HG03095 (cell line): ENCODE measurements around the gene SETD7.
A peak's percentile ranks its signal among the peaks of the same experiment; 100 is the strongest.

Experiments
- ATAC-seq: cut with Tn5 transposase; IDR thresholded peaks from one replicate; pipeline ENCODE4 v1.9.1; 2021; ENCODE audit warnings: moderate library complexity; ENCODE audit not compliant: unreplicated experiment

The SETD7 gene

DNA sequence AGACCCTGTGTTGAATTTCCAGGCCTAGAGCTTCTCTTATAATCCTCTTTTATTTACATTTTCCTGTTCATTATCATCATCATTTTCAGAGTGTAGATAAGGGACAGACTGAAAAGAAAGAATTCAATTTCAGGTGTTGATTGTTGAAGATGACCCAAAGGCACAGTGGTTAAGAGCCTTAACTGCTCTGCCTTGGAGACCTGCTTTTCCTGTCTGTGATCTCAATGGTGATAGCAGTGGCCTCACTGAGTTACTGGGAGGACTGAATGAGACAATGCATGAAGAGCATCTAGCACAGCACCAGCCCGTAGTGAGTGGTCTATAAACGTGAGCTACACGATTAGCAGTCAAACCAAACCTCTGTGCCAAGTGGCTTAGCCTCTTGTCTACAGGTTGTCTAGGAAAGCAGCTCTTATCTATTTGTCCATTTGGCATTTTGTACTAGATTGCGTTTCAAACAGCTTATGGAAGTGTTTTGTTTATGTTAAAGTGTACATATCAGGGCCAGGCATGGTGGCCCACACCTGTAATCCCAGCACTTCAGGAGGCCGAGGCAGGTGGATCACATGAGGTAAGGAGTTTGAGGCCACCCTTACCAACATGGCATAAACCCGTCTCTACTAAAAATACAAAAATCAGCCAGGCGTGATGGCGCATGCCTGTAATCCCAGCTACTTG, 41.5 kb downstream of the SETD7 start:
- ATAC-seq, result no peak

DNA sequence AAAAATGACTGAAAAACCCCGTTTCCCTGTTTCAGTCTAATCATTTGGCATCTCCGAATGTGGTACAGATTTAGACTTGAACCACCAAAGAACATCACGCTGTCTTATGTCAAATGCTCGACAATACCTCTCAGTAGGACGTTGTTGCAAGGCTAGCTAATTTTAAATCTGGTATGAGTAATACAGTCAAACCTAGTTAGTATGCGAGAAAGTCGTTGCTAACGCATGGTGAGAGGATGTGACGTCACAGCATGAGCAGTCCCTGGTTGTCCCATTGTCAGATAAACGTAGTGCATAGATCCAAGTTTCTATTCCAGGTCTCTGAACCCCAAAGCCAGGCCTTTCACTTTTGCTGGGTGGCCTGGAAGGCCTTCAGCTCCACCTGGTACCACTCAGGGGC, 44.7 kb downstream of the SETD7 start:
- ATAC-seq, result no peak

DNA sequence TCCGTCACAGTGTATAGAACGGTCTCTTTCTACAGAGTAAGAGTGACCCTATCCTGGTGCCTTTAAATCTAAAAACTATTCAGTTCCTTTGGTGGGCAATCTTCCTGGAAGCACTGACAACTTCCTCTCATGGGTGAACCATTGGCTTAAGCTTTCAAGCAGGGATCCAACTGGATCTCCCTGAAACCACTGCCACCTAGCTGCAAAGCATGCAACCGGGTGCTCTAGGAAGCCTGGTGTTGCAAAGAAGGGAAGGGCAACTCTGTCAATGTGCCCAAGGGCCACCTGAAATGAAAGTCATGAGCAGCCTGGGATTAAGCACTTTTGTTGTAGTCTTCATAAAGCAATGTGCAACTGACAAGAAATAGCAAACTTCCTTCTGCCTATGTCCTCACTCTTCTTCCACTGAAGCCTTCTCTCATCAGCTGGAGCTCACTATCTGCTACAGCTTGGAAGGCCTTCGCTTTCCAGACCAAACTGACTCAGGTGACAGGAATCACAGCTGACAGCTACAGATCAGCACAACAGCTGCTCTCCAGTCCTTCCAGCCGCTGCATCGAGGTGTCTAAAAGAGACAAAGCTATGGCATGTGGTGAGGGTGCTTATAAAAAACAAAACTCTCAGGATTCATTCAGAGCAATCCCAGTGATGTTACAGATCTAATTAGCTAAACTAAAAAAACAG, 46.1 kb downstream of the SETD7 start:
- no peak for ATAC-seq

DNA sequence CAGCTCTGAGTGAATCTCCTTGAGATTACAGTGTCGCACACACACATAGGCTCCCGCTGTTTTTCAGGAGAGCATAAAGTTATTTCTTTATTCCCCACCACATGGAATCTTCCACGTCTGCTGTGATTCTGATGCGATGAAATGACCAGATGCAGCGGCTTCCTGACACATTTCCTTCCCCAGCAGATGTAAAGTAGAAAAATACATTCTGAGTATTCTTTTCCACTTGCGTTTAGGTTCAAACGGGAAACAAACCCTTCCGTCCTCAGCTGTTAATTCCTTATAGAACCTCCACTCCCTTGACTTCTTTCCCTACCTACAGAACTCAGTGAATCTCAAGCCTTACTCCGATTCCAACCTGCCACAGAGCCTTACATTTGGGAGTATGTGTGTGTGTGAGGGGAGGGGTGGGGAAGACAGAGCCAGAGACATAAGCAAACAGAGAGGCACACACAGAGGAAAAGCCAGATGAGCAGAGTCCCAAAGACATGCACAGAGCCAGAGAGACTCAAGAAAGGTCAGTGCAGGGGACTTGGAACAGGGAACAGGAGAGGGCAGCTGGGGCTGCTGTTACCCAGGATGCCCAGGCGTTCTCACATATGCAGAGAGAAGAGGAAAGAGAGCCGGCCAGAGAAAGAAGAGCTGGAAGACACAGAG, 47.3 kb downstream of the SETD7 start:
- no peak for ATAC-seq

DNA sequence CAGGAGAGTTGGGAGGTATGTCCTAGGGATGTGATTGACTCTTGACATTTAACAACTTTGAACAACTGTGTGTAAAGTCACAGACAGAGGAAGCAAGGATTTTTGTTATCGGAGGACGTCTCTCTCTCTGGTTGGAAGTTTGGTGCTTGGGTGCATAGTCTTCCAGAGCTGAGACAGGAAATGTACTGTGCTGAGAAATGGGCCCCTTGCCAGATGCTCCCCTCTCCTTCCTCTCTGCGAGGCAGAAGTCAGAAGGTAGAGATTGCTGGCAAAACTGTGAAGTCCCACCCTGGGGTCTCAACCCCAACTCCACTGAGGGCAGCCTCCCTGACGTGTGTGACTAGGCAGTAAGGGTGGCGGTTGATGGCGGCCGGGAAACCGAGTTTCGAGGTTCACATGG, 49.2 kb downstream of the SETD7 start:
- no peak for ATAC-seq

DNA sequence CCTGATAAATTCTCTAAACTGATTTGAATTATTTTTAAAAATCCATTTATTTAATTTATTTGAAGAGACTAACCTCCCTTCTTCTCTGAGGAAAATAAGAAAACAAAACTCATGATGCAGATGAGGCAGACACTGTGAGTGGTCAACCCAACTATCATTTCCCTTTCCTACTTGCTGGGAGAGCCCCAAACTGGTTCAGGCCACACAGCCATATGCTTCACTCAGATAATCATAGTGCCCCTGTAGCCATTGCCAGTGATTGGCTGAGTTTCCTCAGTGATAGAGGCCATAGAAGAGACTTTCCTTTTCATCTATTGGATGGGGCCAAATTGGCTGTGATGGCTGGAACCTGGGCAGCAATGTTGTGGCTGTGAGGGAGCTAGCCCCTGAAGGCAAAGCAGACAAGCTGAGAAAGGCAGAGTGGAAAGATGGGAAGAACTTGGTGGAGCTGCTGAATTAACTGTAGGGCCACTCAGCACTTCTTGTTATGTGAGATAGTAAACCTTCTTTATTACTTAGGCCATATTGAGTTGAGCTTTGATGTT, 52.3 kb downstream of the SETD7 start:
- ATAC-seq, result no peak

DNA sequence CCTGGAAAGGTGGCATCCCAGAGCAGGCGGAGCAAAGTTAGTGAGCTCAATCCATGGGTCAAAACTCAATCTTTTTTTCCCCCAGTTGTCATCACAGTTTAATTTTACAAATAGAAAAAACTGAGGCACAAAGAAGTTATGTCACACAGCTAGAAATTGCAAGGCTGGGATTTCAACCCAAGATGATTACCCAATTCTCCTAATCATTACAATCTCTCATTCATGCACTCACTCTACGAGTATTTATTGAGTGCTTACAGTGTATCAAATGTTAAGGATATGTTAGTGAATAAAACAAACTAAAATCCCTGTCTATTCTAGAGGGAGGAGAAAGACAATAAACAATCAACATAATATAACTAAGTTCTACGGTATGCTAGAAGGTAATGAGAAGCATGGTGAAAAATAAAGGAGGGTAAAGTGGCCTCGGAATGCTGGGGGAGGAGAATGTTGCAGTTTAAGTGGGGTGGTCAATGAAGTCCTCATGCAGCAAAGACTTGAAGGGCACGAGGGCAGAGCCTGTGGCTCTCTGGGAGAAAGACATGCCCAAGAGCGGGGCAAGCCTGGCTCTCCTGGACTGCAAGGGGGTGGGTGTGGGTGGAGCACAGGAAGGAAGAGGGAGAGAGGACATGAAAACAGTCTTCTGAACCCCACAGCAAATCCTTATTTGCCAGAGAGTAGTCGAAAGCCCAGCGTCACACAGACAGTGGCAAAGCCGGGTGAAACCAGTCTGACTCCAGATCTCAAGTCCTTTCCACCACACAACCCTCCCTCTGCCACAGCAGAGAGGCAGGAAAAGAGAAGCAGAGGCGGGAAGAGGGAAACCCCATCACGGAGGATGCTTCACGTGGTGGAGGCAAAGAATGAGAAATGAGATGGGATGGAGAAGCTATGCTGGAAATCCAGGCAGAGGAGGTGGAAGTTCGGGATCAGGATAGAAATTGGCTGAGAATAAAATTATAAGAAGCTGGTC, 53.8 kb downstream of the SETD7 start:
- no peak for ATAC-seq

DNA sequence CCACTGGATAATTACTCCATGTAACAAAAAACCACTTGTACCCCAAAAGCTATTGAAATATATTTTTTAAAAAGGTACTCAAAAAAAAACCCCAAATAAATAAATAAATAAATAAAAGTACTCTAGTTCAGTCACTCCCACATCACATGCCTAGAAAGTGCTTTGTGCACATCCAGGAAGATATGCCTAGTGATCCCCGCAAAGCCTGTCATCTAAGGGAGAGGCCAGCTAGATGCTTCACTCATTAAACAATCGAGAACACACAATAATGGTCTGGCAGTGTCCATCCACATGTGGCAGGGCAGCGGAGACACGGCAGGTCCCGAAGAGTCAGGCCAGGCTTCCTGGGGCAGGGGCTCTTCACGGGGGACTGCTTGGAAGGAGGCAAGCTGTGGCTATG, 54.5 kb downstream of the SETD7 start:
- ATAC-seq, result no peak

DNA sequence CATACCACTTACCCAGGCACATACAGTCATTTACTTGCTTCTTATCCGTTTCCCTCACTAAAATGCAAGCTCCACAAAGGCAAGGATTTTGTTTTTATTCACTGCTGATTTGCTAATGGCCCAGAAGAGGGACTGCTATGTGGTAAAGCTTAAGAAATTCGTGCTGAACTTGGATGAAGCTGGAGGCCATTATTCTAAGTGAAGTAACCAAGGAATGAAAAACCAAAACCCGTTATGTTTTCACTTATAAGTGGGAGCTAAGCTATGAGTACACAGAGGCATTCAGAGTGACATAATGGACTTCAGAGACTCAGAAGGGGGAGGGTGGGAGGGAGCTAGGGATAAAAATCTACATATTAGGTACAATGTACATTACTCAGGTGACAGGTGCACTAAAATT, 54.9 kb downstream of the SETD7 start:
- no peak for ATAC-seq

DNA sequence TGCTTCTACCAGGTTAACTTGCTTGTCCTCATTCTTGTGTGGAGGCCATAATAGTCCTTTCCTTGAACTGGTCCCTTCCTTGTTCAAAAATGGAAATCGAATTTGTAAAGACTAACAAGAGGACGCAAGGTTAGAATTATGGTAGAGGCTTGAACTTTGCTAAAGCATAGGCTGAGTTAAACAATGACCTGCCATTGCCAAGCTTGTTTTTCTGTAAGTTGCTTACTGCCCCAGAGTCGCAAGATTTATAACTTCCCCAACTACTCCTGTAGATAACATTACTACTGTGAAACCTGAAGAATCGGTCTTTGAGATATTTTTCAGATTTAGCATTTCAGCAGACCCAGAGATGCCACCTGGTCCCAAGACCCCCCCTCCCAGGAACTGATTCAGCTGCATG, 56.8 kb downstream of the SETD7 start:
- ATAC-seq, result no peak

DNA sequence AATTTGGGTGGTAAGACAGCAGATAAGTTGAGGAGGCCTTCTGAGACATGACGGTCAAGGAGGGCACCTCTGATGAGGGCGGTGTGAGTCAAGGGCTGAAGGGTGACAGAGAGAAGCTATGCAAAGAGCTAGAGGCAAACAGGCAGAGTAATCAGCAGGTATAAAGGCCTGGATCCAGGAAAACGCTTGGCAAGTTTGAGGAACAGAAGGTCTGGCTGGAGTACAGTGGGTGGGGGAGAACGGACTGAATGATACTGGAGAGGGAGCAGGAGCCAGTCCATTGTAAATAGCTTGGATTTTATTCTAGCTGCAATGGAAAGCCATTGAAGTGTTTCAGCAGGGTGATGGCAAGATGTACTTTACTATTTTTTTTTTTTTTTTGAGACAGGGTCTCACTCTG, 62.8 kb downstream of the SETD7 start:
- no peak for ATAC-seq

DNA sequence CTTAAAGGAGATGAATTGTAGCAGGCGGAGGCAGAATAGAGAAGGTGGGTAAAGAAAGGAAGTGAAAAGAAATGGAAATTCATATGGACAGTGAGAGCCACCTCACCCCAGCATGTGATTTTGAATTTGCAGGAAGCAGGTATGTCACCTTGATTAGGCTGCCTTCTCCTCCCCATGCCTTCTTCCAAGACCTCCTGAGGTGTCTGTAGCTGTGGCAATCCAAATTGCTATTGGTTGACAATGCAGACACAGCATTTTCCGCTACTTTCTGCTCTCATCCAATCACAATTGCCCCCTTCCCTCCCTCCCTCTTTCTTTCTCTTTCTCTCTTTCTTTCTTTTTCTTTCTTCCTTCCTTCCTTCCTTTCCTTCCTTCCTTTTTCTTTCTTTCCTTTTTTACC, 63.6 kb downstream of the SETD7 start:
- ATAC-seq, result no peak

DNA sequence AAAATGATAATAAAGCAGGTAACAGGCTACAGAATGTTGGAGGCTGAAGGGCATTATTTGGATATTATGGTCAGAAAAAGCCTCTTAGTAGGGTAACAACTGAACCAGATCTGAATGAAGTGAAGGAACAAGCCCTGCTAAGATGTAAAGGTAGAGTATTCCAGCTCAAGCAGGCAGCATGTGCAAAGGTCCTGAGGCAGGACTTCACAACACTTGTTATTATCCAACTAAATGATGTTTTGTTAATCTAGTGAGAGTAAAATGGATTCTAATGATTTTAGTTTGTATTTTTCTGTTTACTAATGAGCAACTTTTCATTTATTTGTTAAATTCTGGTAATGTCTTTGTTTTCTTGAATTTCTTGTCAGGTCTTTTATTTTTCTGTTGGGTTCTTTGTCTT, 66.4 kb downstream of the SETD7 start:
- no peak for ATAC-seq

DNA sequence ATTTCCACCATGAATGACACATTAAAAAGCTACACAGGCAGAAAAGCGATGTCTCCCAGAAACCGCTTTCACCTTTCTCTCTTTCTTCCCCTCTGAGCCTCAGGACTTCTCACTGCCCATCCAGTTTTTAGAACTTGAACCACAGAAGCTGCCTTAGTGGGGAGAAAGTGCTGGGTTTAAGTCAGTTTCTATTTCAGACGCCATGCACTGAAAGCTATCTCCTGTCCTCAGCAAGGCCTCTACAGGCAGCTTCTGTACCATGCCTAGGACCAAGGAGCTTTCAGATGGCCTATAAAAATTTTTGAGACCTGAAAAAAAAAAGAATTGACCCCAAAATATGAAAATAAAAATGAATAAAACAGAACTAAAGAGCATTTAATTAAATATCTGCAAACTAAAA, 67.6 kb downstream of the SETD7 start:
- ATAC-seq, result no peak

DNA sequence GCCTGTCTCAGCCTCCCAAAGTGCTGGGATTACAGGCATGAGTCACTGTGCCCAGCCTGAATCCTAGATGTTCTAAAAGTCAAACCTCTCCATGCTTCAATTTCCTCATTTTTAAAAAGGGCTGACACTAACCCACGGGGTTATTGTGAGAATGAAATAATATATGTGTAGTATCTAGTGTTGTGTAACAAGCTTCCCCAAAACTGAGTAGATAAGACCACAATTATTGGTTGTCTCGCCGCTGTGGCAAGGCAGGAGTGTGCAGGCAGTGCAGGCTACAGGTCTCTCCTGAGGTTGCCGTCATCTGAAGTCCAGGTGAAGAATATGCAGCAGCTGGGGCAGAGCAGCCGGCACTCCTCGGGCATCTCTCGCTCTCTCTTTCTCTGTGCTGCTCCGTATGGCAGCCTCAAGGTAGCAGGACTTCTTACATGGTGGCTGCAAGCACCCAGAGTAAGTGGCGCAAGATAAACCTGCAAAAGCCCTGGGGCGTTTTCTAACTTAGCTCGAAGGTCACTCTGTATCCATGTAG, 71.2 kb downstream of the SETD7 start:
- ATAC-seq, result no peak

DNA sequence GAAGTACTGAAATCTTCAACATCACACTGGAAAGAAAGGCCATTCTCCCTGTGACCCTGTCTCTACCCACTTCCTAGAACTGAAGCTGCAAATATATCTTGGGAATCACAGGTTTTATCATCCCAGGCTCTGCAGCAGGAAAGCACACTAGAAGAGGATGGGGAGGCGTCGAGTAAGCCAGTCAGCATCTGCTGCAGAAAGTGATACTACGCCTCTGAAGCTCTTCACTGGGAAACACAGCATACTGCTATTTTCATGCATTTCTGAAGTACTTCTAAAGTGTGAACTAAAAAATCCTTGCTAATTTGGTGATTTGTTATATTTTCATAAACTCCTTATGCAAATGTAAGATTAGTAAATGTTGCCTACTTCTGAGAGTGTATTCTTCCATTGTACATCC, 73.0 kb downstream of the SETD7 start:
- no peak for ATAC-seq

DNA sequence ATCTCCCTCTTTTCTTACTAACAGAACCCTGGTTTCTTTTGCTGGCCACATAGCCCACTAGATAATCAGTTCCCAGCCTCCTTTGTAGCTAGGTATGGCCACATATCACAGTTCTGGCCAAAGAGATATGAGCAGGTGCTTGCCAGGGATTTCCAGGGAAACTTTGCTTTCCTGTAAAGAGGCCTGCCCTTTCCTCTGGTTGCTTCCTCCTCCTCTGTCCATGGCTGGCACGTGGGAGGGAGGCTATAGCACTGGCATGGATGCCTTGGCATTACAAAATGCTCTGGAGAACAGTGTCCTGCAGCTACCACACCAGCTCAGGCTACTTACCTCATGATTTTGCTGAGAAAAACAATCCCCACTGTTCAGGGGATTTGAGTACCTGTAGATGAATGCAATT, 74.6 kb downstream of the SETD7 start:
- no peak for ATAC-seq

DNA sequence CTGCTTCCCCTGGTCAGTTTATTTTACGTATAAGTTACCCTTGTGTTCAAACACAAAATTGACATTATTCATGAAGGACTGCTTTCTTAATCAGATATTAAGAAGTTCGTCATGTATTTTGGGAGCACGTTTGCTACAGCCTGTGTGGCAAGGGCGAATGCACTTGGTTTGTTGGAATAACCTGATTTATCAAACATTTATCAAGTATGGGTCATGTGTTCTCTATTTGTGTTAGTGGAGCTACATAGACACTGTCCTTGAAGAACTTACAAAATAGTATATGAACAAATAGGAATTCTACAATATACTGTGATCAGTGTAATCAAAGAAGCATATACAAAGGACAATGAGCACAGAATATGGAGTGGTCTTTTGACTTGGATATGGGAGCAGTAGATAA, 79.7 kb downstream of the SETD7 start:
- no peak for ATAC-seq

DNA sequence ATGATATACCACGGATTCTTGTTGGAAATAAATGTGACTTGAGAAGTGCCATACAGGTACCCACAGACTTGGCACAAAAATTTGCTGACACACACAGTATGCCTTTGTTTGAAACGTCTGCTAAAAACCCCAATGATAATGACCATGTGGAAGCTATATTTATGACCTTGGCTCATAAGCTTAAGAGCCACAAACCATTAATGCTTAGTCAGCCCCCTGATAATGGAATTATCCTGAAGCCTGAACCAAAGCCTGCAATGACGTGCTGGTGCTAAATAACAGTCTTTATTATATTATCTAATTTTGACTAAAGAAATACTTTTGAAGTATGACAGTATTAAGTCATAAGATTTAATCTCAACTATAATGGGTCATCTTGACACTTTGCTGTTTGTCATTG, 83.2 kb downstream of the SETD7 start:
- no peak for ATAC-seq

DNA sequence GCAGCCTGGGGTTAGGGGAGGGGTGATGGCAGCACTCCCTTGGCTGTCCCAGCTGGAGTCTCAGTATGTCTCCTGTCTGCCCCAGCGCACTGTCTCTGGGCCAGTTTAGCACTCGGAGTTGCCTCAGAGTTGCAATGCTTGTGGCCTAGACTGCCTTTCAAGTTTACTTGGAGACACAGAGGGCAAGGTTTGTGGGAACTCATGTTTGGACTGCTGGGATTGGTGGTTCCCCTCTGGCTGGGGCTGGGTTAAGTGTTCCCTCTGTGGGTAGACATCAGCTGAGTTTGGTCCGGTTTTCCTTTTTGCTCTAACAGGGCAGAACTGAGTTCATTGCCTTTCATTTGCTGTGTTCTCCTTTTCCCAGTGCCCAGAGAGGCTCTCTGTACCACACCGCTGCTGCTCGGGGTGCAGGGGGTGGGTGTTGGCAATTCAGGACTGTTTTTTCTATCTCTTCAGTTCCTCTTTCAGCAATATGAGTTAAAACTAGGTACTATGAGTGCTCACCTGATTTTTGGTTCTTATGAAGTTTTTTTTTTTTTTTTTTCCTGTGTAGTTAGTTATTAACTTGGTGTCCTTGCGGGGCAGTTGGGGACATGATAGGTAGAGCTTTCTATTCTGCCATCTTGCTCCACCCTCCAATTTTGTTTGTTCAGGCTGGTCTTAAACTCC, 84.9 kb downstream of the SETD7 start:
- peak; percentile 59 for ATAC-seq
